ENCODE results near the gene CHD5.

The CHD5 gene

DNA sequence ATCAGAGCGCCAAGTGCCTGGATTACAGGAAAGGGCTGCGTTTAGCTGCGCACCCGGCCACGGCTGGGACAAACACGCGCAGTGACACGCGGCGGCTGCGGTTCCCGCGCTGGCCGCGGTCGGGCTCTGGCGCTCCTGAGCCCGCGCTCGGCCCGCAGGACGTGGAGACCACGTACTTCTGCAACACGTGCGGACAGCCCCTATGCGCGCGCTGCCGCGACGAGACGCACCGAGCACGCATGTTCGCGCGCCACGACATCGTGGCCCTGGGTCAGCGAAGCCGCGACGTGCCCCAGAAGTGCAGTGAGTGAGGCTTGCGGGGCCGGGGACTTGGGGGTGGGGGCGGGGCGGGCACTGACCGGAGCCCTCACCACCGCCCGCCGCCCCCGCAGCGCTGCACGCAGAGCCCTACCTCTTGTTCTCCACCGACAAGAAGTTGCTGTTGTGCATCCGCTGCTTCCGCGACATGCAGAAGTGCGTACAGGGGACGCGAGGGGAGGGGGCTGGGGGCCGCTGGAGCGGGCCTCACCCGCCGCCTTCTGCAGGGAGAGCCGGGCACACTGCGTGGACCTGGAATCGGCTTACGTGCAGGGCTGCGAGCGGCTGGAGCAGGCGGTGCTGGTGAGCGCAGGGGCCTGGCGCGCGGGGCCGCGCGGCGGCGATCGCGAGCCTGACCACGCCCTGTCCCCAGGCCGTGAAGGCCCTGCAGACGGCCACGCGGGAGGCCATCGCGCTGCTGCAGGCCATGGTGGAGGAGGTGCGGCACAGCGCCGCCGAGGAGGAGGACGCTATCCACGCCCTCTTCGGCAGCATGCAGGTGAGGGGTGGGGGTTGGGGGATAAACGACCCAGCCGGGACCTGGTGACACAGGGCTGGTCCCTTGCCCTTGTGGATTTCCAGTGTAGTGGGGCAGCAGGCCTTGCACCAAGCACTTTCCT, 28.9 kb upstream of the CHD5 start:
- TF ChIP-seq GATA3 (IDR thresholded peaks at IDR 0.05; ENCODE audit: low read depth, low read length) (no peak), GATA2 (IDR thresholded peaks at IDR 0.05; ENCODE audit: low read depth, low read length) (no peak)

DNA sequence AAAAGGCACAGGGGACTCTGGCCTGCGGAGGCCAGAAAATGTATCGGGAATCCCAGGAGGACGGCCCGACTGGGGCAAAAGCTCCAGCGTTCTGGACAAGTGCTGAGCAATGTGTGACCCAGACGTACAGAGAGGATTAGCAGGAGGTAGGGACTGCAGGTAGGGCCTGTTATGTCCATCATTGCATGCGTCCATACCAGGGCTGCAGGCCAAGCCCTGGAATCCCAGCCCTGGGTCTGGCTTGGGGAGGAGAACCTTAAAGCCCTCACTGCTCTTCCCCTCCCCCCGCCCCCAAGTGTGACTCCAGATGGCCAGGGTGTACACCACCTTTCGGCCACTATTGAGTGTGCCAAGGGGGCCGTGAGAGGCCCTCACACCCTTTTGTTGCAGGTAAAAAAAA, 27.8 kb upstream of the CHD5 start:
- no peak for TF ChIP-seq GATA2 (IDR thresholded peaks at IDR 0.05; ENCODE audit: low read depth, low read length)
- no peak for TF ChIP-seq GATA3 (IDR thresholded peaks at IDR 0.05; ENCODE audit: low read depth, low read length)

GRCh38 chr1:6207075-6207885, 27.2 kb upstream of the CHD5 start:
- TF ChIP-seq GATA3 (IDR thresholded peaks at IDR 0.05; ENCODE audit: low read depth, low read length): no peak
- no peak for TF ChIP-seq GATA2 (IDR thresholded peaks at IDR 0.05; ENCODE audit: low read depth, low read length)

DNA sequence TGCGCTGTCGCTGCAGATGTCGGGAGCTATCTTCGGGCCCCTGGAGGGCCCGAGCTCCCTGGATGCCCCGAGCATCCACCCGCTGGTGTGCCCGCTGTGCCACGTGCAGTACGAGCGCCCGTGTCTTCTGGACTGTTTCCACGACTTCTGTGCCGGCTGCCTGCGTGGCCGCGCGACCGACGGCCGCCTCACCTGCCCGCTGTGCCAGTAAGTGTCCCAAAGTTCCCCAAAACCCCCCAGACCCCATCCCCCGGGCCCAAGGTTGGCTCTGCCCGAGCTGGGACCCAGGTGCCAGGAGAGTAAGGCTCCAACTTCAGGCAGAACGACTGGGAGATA, 26.4 kb upstream of the CHD5 start:
- TF ChIP-seq GATA2 (IDR thresholded peaks at IDR 0.05; ENCODE audit: low read depth, low read length) (no peak), GATA3 (IDR thresholded peaks at IDR 0.05; ENCODE audit: low read depth, low read length) (no peak)

- no peak for TF ChIP-seq GATA2 (IDR thresholded peaks at IDR 0.05; ENCODE audit: low read depth, low read length)
- TF ChIP-seq GATA3 (IDR thresholded peaks at IDR 0.05; ENCODE audit: low read depth, low read length): no peak
Observed at GRCh38 chr1:6205849-6206519, 25.9 kb upstream of the CHD5 start, which contains the start of gene RNF207. Gene RNF207, plus strand, starts transcription at chr1:6206119. Its CDS starts 417 bp downstream, at chr1:6206536.

- no peak for TF ChIP-seq GATA3 (IDR thresholded peaks at IDR 0.05; ENCODE audit: low read depth, low read length)
Observed at GRCh38 chr1:6202256-6202655, 22.1 kb upstream of the CHD5 start.

- TF ChIP-seq GATA3 (IDR thresholded peaks at IDR 0.05; ENCODE audit: low read depth, low read length): no peak
- TF ChIP-seq GATA2 (IDR thresholded peaks at IDR 0.05; ENCODE audit: low read depth, low read length): no peak
Observed at GRCh38 chr1:6200188-6200809, 20.2 kb upstream of the CHD5 start.

DNA sequence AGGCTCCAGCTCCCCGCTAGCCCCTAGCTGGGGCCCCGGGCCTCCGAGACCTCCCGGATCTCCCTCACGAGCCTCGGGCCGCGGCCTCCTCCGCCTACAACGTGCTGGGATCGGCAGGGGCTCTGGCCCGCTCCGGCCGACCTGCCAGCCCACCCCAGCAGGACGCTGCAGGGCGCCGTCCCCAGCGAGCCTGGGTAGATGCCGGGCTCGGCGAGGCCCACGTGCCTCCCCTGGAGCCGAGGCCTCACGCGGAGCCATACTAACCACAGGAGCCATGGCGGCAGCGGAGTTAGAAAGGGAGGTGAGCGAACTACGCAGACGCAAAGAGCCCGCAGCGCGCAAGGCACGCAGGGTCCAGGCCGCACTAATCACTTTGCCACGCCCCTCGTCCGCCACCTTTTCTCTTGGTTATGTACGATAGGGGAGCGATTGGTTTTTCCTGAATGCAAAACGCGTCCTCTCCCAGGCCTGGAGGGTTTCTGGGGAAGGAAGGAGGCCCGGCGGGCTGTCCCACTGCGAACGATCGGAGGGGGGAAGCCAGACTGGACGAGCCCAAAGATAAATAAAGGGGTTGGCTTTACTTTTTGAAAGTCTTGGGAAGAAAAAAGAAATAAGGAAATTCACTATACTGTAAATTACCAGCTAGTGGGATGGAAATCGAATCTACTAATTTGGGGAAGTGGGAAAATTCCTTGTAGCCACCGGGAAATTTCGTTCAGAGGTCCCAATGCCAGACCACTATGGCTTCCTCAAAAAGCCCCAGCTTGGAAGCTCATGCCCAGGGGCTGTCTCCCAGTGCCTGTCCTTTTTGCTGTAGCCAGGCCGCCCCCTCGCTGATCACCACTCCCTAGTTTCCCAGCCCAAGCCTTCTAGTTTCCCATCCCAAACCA, 19.4 kb upstream of the CHD5 start, which contains the start of gene RPL22:
Gene RPL22 (minus strand): TSS at position 298 of the 890 bp plus-strand sequence. CDS start 22 bp downstream, at position 276.
- TF ChIP-seq GATA2 (IDR thresholded peaks at IDR 0.05; ENCODE audit: low read depth, low read length) (0 out of 2 replicates have a peak, but pooled peaks have one; percentile 6), GATA3 (IDR thresholded peaks at IDR 0.05; ENCODE audit: low read depth, low read length) (no peak)

DNA sequence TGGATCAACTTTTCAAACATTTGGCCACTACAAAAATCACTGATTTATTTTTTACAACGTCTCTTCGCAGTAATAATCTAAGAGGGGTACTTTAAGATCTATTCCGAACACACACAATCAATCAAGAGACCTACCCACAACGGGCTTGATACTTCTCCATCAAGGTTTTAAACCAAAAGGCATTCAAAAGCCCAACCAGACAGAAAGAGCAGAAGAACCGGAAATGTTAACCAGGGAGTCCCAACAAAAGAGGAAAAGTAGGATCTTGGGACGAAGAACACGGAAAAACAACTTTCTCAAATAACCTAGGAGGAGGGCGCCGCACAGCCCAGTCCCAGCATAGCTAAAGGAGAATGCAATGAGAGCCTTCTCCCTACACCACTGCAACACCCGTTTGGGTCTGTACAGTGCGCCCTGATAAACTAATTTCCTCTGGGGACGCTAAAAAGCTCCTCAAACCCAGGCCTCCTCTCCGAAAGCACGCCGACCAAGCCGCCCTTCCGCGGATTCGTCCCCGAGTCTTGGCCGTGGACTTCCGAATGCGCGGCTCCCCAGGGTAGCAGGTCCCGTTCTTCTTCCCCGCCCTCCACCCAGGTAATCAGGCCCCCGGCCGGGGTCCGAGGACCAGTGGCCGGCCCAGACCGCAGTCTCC, 18.7 kb upstream of the CHD5 start:
- TF ChIP-seq GATA2 (IDR thresholded peaks at IDR 0.05; ENCODE audit: low read depth, low read length) (no peak), GATA3 (IDR thresholded peaks at IDR 0.05; ENCODE audit: low read depth, low read length) (no peak)

DNA sequence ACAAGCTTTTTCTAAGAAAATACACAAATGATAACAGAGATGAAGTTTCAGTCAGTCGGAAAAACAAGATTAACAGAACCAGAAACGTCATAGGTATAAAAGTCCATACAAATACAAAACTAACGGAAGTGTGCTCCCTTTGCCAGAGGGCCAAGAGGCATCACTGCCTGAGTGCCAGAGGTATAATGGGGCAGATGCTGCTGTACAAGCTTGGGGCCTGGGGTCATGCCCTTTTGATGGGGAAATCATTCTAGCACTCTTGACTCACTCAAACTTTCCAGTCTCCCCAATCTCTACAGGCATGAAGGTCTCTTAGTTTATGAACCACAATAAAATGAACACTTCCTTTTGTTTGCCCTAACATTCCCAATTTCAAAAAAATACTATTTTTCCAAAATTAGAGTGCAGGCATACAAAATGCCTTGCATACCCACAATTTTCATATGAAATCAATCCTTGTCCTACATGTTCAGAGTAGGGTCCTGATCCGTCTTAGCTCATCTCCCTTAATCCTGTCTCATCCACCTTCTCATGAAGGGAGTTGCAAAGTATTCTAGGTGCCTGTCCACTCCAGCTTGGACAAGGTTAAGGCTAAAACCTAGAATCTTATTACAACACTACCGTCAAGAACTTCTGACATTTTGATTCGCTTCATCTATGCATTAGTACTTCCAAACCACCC, 17.8 kb upstream of the CHD5 start:
- TF ChIP-seq GATA3 (IDR thresholded peaks at IDR 0.05; ENCODE audit: low read depth, low read length) (no peak), GATA2 (IDR thresholded peaks at IDR 0.05; ENCODE audit: low read depth, low read length) (no peak)

DNA sequence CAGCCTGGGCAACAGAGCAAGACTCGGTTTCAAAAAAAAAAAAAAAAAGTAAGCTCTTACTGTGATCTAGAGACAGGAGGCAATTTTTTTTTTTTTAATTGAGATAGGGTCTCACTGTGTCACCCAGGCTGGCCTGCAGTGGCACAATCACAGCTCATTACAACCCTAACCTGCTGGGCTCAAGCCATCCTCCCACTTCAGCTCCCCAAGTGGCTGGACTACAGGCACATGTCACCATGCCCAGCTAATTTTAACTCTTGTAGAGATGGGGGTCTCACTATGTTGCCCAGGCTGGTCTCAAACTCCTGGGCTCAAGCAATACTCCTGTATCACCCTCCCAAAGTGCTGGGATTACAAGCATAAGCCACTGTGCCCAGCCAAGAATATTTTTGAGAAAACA, 11.8 kb upstream of the CHD5 start:
- TF ChIP-seq GATA2 (IDR thresholded peaks at IDR 0.05; ENCODE audit: low read depth, low read length): no peak
- no peak for TF ChIP-seq GATA3 (IDR thresholded peaks at IDR 0.05; ENCODE audit: low read depth, low read length)

GRCh38 chr1:6188466-6188865, 8.3 kb upstream of the CHD5 start:
- no peak for TF ChIP-seq GATA2 (IDR thresholded peaks at IDR 0.05; ENCODE audit: low read depth, low read length)
- TF ChIP-seq GATA3 (IDR thresholded peaks at IDR 0.05; ENCODE audit: low read depth, low read length): no peak

Data from SH-SY5Y (cell line).